Posterior vena cava (tissue), 2 donors: ENCODE data around the gene FAT3. TPM values are rescaled to one million over a fixed set of nuclear protein-coding genes. Genes with fewer than 3 reads are reported as not detected.

Experiments
- DNase-seq: peaks from one replicate; pipeline ENCODE4 v3.0.0-alpha.2; 2020; ENCODE audit warnings: low spot score
- intact Hi-C, 2 donors: fragments of 100-400 bp; cut with DNase I; formaldehyde crosslinking; loops; one replicate each; pipeline versions ENCODE4 v1.14.1 to v1.14.2; 2022 to 2023
- long read RNA-seq, 2 donors: library from polyadenylated mRNA; unstranded; transcript quantifications; one replicate each; pipeline ENCODE4 v2.0.0, GENCODE V29; 2020 to 2021
- total RNA-seq, 2 donors: library from RNA; stranded (reverse); fragmentation: NEBNext Ultra II Directional; extraction: Animal tissue kit (Norgen Biotek cat#: 25700); gene quantifications; one replicate each; pipeline ENCODE4 v1.2.1, GENCODE V29; 2021
- donor health status: DM: yes; HTN: yes; CAD: no.
- donor health status: DM: yes; HTN: yes; CAD: no.

The FAT3 gene
- total RNA-seq, result 10 to 100 TPM; 38.6 to 40.5 TPM
- long read RNA-seq, donor 1, partial matches to known transcripts, result 4 of 8 reads
- long read RNA-seq, donor 1, other reads (novel, unspliced or antisense), result 4 of 8 reads
- long read RNA-seq, donor 2, partial matches to known transcripts, result 0 of 3 reads
- long read RNA-seq, donor 2, other reads (novel, unspliced or antisense), result 3 of 3 reads

DNA sequence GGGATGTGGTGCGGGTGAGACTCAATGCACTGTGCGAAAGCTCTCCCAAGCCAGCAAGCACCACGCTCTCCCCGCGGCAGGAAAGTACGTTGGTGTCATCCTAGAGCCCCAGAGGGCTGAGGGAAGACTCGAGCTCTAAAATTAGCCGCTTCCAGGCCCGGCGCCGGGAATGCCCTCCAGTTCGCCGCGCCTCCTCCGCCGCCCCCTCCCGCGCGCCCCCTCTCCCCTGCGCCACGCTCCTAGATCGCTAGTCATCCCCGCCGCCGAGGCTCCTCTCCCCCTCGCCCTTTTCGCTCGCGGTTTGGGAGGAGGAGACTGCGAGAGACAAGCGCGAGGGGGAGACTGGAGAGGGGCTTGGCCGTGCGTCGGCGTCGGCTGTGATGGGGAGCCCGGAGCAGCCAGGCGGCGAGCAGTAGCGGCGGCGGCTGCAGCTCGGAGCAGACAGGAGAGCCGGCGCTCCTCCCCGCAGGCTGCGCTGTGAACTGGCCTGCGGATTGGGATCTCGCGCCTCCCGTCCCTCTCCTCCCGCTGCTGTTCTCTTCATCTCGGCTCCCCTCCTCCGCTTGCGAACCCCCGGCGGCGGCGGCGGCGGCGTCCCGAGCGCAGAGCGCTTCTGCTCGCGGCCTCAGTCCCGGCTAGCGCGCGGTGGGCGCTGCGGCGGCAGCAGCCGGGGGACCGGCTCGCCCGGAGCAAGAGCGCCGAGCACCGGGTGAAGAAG, at the start of gene FAT3:
Gene FAT3, plus strand, starts transcription at position 412 of the 718 bp plus-strand sequence. CDS start 127,295 bp downstream, outside the sequence.
- peak; percentile 85 for DNase-seq
- intact Hi-C loops, result loop anchor here (5.0 to 10.0 kb wide), 2 partner anchors 110 to 1143 kb away; no protein-coding TSS in a partner anchor

DNA sequence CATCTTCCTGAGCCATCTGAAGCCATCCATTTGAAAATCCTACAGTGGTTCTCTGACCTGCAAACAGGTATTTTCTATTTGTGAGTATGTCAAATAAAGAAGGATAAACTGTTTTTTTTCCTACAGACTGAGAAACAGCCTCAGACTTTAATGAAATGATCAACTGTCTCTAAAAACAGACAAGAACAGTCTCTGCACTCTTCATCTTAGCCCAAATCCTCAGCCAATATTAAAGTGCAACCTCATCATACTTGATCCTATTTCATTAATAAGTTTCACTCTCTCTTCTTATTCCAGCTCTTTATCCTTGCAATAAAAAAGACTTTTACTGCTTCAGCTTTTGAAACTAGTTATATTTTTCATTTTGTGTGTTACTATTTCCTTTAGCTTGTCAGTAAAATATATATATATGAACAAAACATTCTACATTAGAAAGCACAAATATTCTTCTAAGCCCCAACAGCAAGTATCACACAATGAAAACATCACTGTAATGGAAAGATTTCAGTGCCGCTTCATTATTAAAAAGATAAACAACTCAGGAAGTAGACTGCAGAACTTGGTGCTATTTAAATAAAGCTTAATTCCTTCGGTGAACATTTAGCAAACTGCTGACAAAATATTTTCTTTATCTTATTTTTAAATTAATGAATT, 45.5 kb upstream of the FAT3 start:
- intact Hi-C loops, result no loop called here
- no peak for DNase-seq

- intact Hi-C loops, result no loop called here
- no peak for DNase-seq
Observed at GRCh38 chr11:92180226-92180625, 44.4 kb upstream of the FAT3 start.

- peak; percentile 79 for DNase-seq
- intact Hi-C loops, result no loop called here
Observed at GRCh38 chr11:92180664-92181251, 43.9 kb upstream of the FAT3 start.

DNA sequence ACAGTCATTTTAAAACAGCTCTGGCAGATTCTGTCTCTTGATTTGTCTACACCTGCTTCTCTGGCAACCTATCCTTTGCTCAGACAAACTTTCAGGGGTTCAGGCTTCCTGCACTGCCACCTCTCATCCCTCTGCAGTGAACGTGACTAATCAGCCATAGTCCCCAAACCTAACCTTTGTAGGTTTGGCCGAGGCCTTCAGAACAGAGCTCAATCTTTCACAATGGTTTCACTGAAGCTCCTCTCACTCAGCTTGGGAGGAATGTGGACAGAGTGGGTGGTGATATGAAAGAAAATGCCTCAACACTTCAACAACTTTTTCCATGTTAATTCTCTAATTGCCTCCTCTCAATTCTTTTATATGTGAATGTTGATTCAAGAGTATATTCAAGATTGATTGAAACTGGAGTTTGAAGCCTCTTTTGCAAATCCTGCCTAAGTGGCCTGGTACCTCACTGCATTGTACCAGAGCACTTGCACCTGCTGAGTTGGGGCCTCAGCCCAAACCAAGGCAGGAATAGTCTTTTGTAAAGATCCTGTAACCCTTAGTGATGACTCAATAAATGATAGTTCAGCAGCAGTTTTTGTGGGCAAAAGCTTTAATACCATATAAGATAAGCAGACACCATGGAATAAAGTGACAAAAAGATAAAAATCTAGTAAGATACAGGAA, 33.9 kb upstream of the FAT3 start:
- no peak for DNase-seq
- intact Hi-C loops, result no loop called here

- intact Hi-C loops, result no loop called here
- no peak for DNase-seq
Observed at GRCh38 chr11:92192141-92192540, 32.5 kb upstream of the FAT3 start.

- DNase-seq, result no peak
- intact Hi-C loops, result no loop called here
Observed at GRCh38 chr11:92198268-92198667, 26.4 kb upstream of the FAT3 start.

DNA sequence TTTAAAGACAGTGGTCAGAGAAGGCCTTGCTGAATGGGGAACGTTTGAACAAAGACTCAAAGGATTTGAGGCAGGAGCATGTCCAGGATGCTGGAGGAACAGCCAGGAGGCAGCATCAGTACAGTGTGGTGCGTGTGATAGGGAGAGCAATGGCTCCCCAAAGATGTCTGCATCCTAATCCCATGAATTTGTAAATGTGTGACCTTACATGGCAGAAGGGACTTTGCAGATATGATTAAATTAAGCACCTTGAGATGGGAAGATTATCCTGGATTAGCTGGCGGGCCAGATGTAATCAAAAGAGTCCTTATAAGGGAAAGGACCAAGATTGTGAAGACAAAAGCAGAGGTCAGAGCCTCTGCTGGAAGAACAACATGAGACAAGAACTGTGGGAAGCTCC, 24.6 kb upstream of the FAT3 start:
- no peak for DNase-seq
- intact Hi-C loops, result no loop called here

- DNase-seq, result no peak
Observed at GRCh38 chr11:92204731-92205130, 19.9 kb upstream of the FAT3 start.

GRCh38 chr11:92206441-92206840, 18.2 kb upstream of the FAT3 start:
- DNase-seq, result no peak
- intact Hi-C loops, result no loop called here

More at GRCh38 chr11:92204731-92205130, 19.9 kb upstream of the FAT3 start:
- intact Hi-C loops, result no loop called here

GRCh38 chr11:92211576-92212167, 12.9 kb upstream of the FAT3 start:
- intact Hi-C loops, result no loop called here
- DNase-seq, result no peak

GRCh38 chr11:92212530-92212929, 12.1 kb upstream of the FAT3 start:
- intact Hi-C loops, result no loop called here
- no peak for DNase-seq

GRCh38 chr11:92216789-92217188, 7.8 kb upstream of the FAT3 start:
- intact Hi-C loops, result no loop called here
- no peak for DNase-seq

DNA sequence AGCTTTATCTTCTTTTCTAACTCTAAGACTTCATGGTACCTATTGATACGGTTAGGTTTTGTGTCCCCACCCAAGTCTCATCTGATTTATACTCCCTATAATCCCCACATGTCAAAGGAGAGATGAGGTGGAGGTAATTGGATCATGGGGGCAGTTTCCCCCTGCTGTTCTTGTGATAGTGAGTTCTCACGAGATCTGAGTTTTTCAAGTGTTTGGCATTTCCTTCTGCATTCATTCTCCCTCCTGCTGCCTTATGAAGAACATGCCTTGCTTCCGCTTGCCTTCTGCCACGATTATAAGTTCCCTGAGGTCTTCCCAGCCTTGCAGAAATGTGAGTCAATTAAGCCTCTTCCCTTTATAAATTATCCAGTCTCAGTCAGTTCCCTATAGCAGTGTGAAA, 5.1 kb upstream of the FAT3 start:
- intact Hi-C loops, result no loop called here

DNA sequence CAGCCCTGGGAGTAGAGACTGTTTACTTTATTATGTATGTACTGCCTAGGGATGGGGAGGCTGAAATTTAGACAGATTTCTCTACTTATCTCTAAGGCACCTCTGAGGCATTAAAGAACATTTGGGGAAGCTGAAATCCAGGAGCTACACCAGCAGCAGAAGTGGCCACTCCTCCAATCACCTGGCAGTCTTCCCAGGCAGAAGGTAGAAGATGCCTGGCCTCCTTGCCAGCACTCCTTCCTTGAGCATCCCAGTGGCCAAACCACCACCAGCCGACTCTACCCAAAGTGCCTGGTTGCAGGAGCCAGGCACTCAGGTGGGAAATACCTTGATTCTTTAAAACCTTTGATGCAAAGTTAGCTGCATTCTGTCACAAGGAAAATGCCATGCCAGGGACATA, 1.9 kb upstream of the FAT3 start:
- intact Hi-C loops, result loop anchor here in 1 of 2 donors (10.0 kb wide), 1 partner anchor 112 kb away; no protein-coding TSS in a partner anchor
- no peak for DNase-seq

More for the DNA sequence above, 5.1 kb upstream of the FAT3 start:
- no peak for DNase-seq

- intact Hi-C loops, result loop anchor here in 1 of 2 donors (10.0 kb wide), 1 partner anchor 111 kb away; no protein-coding TSS in a partner anchor
Observed at GRCh38 chr11:92224054-92224406, 588 bp upstream of the FAT3 start.

DNA sequence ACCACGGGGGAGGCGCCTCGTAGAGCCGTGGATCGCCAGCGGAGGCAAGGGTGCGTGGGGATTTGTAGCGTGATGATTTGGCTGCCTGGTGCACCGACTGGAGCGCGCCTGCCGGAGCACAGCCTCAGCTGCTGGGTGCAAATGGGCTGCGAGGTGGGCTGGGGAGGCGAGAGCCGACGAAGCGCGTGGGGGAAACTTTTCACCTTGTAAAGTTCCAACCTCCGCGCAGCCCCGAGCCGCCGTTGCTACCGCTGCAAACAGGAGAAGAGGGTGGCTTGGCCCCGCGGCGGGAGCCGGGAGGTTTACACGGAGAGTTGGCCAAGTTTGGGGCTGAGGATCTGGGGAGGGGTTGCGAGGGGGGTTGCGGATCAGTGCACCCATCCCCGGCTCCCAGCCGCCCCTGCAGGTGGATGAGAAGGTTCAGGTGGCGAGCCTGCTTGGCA, 528 bp downstream of the FAT3 start:
- peak; percentile 73 for DNase-seq
- intact Hi-C loops, result loop anchor here (5.0 to 10.0 kb wide), 2 partner anchors 110 to 1142 kb away; no protein-coding TSS in a partner anchor

More at GRCh38 chr11:92224054-92224406, 588 bp upstream of the FAT3 start:
- no peak for DNase-seq

- intact Hi-C loops, result loop anchor here (5.0 to 10.0 kb wide), 2 partner anchors 109 to 1142 kb away; no protein-coding TSS in a partner anchor
- peak; percentile 80 for DNase-seq
Observed at GRCh38 chr11:92225568-92226330, 1.1 kb downstream of the FAT3 start.
